Astrocyte (in vitro differentiated cells and primary cell): ENCODE measurements around the gene MSN. TPM values are rescaled to one million over a fixed set of nuclear protein-coding genes. Genes with fewer than 3 reads are reported as not detected.

Experiments used
- DNase-seq: peaks from one replicate; pipeline ENCODE4 v3.0.0-alpha.2; 2010; ENCODE audit warnings: low read depth
- FAIRE-seq: peaks from 2 replicates; lab custom pipeline; 2011; peaks lifted over from hg19 to GRCh38; lab: Jason Lieb, UNC
- H2AFZ ChIP-seq: 2 replicates; pipeline ENCODE4 v1.6.0; 2012; ENCODE audit warnings: low read depth, low read length, inconsistent platforms
- H3K27ac ChIP-seq: 2 replicates; pipeline ENCODE4 v1.5.1; 2011; ENCODE audit warnings: low read depth, low read length, inconsistent platforms
- H3K27me3 ChIP-seq: 2 replicates; pipeline ENCODE4 v1.6.0; 2011; ENCODE audit warnings: low read length, inconsistent platforms; ENCODE audit not compliant: insufficient read depth
- H3K36me3 ChIP-seq: 2 replicates; pipeline ENCODE4 v1.5.1; 2011; ENCODE audit warnings: low read length, inconsistent platforms; ENCODE audit not compliant: insufficient read depth
- H3K4me1 ChIP-seq: 2 replicates; pipeline ENCODE4 v1.5.1; 2011; ENCODE audit warnings: low read length, inconsistent platforms; ENCODE audit not compliant: insufficient read depth
- H3K4me2 ChIP-seq: 2 replicates; pipeline ENCODE4 v1.6.0; 2012; ENCODE audit warnings: low read length, inconsistent platforms
- H3K4me3 ChIP-seq: 2 replicates; pipeline ENCODE4 v1.5.1; 2011; ENCODE audit warnings: low read depth, mild to moderate bottlenecking, low read length, inconsistent platforms; ENCODE audit not compliant: insufficient read depth
- H3K79me2 ChIP-seq: 2 replicates; pipeline ENCODE4 v1.6.0; 2012; ENCODE audit warnings: mild to moderate bottlenecking, low read length, inconsistent platforms; ENCODE audit not compliant: insufficient read depth
- H3K9ac ChIP-seq: 2 replicates; pipeline ENCODE4 v1.6.0; 2012; ENCODE audit warnings: mild to moderate bottlenecking, low read length, inconsistent platforms
- H3K9me3 ChIP-seq: 2 replicates; pipeline ENCODE4 v1.5.1; 2012; ENCODE audit warnings: low read depth, mild to moderate bottlenecking, low read length, inconsistent platforms; ENCODE audit not compliant: insufficient read depth
- H4K20me1 ChIP-seq: 2 replicates; pipeline ENCODE4 v1.6.0; 2012; ENCODE audit warnings: low read length, inconsistent platforms; ENCODE audit not compliant: insufficient read depth
- H3K27ac Mint-ChIP-seq: one replicate; pipeline ENCODE4 v1.8.0; 2021; ENCODE audit warnings: mild to moderate bottlenecking, mixed read lengths; ENCODE audit not compliant: unreplicated experiment
- H3K27me3 Mint-ChIP-seq: one replicate; pipeline ENCODE4 v1.8.0; 2021; ENCODE audit warnings: low read depth, mixed read lengths; ENCODE audit not compliant: unreplicated experiment
- H3K36me3 Mint-ChIP-seq: one replicate; pipeline ENCODE4 v1.8.0; 2021; ENCODE audit warnings: low read depth, mixed read lengths; ENCODE audit not compliant: unreplicated experiment
- H3K4me1 Mint-ChIP-seq: one replicate; pipeline ENCODE4 v1.8.0; 2021; ENCODE audit warnings: low read depth, mixed read lengths; ENCODE audit not compliant: unreplicated experiment
- H3K4me3 Mint-ChIP-seq: one replicate; pipeline ENCODE4 v1.8.0; 2021; ENCODE audit warnings: mild to moderate bottlenecking, moderate library complexity, mixed read lengths; ENCODE audit not compliant: unreplicated experiment
- H3K9me3 Mint-ChIP-seq: one replicate; pipeline ENCODE4 v1.8.0; 2021; ENCODE audit warnings: mild to moderate bottlenecking, mixed read lengths; ENCODE audit not compliant: unreplicated experiment
- EZH2 ChIP-seq: IDR thresholded peaks from 2 replicates; pipeline ENCODE4 v1.6.1; 2012; ENCODE audit warnings: mild to moderate bottlenecking, low read length, inconsistent platforms; ENCODE audit not compliant: insufficient read depth
- total RNA-seq: library from RNA; stranded (reverse); gene quantifications from 2 replicates; pipeline ENCODE4 v1.2.1, GENCODE V29; 2021
- TF ChIP-seq, protein P1 (sequence below): IDR thresholded peaks from 2 replicates; pipeline ENCODE4 v1.5.1; 2011; ENCODE audit warnings: low read depth, mild to moderate bottlenecking, inconsistent platforms, low read length, moderate library complexity; ENCODE audit not compliant: insufficient read depth

MSN gene
- total RNA-seq, 1 donor from 2014 or later = 369 TPM

DNA sequence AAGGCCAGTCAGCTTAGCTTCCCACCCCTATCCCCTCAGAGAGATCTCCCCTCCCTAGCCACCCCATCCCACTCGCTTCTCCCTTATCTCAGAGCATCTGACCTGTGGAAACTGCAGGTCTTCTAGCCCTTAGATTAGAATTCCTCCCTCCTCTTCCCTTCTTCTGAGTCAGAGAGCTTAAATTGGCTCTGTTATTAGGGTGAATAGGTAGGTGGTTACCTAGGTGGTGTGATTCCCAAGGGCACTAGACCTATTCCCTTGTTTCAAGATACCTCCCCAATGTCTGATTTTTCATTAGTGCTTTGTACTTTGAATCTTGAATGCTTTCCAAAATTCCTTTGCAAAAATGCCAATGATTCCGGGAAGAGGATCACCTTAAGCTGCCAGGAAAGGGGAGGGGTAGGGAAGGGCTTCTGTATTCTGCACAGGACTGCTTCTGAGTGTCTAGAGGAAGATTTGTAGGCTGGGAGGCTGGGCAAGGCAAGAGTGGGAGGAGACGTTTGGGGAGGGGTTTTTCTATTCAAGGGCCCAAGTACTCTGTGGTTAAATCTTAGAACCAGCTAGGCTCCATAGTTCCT, 24.5 kb upstream of the MSN start:
- Histone ChIP-seq H2AFZ (no peak overlapping the region), H4K20me1 (no peaks in the 10 kb centered on the region), H3K27ac (no peak overlapping the region), H3K9me3 (no peaks in the 10 kb centered on the region), H3K79me2 (no peaks in the 10 kb centered on the region), H3K9ac (no peak overlapping the region), H3K27me3 (no peaks in the 10 kb centered on the region), H3K4me2 (peak overlapping the region; percentile 18), H3K36me3 (no peaks in the 10 kb centered on the region), H3K4me1 (peaks cover 16% of the 10 kb centered on the region), H3K4me3 (no peak overlapping the region)
- DNase-seq = peak; percentile 43
- Mint-ChIP-seq H3K36me3 (no peaks in the 10 kb centered on the region), H3K27me3 (no peaks in the 10 kb centered on the region), H3K27ac (no peak overlapping the region), H3K9me3 (no peaks in the 10 kb centered on the region), H3K4me1 (peaks cover 7% of the 10 kb centered on the region), H3K4me3 (no peak overlapping the region)
- TF ChIP-seq EZH2 = no peak
- TF ChIP-seq, protein P1, sequence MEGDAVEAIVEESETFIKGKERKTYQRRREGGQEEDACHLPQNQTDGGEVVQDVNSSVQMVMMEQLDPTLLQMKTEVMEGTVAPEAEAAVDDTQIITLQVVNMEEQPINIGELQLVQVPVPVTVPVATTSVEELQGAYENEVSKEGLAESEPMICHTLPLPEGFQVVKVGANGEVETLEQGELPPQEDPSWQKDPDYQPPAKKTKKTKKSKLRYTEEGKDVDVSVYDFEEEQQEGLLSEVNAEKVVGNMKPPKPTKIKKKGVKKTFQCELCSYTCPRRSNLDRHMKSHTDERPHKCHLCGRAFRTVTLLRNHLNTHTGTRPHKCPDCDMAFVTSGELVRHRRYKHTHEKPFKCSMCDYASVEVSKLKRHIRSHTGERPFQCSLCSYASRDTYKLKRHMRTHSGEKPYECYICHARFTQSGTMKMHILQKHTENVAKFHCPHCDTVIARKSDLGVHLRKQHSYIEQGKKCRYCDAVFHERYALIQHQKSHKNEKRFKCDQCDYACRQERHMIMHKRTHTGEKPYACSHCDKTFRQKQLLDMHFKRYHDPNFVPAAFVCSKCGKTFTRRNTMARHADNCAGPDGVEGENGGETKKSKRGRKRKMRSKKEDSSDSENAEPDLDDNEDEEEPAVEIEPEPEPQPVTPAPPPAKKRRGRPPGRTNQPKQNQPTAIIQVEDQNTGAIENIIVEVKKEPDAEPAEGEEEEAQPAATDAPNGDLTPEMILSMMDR = no peak
- FAIRE-seq = no peak

DNA sequence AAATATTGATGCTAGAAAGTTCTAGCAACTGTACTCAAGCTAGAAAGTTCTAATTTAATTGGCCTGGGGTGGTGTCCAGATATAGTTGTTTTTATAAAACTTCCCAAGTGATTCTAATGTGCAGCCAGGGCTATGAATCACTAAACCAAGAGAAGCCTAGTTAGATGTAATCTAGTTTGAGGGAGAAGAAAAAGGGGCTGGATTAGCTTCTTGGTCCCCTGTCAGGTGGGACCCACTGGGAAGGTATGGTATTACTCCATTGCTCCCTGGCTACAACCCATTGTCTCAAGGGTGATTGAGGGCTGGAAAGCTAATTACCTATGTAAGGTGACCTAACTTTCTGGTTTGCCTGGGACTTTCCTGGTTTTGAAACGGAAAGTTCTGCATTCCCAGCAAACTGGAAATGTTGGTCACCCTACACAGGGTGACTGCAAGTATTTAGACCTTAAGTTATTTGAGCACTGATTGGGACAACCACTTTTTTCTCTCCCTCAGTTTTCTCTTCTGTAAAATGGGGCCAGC, 23.9 kb upstream of the MSN start:
- H4K20me1 ChIP-seq = no peaks in the 10 kb centered on the region
- H3K4me1 ChIP-seq = peaks cover 16% of the 10 kb centered on the region
- no peak overlapping the region for H3K9ac ChIP-seq
- no peaks in the 10 kb centered on the region for H3K27me3 Mint-ChIP-seq
- TF ChIP-seq, protein P1 = no peak
- no peak for TF ChIP-seq EZH2
- no peak overlapping the region for H3K4me3 ChIP-seq
- no peaks in the 10 kb centered on the region for H3K79me2 ChIP-seq
- no peaks in the 10 kb centered on the region for H3K27me3 ChIP-seq
- H3K4me3 Mint-ChIP-seq = no peak overlapping the region
- H3K9me3 Mint-ChIP-seq = no peaks in the 10 kb centered on the region
- peak overlapping the region; percentile 18 for H3K4me2 ChIP-seq
- no peak overlapping the region for H2AFZ ChIP-seq
- FAIRE-seq = peak; percentile 94
- H3K36me3 ChIP-seq = no peaks in the 10 kb centered on the region
- H3K27ac ChIP-seq = no peak overlapping the region
- H3K27ac Mint-ChIP-seq = no peak overlapping the region
- H3K9me3 ChIP-seq = no peaks in the 10 kb centered on the region
- peaks cover 7% of the 10 kb centered on the region for H3K4me1 Mint-ChIP-seq
- H3K36me3 Mint-ChIP-seq = no peaks in the 10 kb centered on the region
- peak; percentile 48 for DNase-seq

DNA sequence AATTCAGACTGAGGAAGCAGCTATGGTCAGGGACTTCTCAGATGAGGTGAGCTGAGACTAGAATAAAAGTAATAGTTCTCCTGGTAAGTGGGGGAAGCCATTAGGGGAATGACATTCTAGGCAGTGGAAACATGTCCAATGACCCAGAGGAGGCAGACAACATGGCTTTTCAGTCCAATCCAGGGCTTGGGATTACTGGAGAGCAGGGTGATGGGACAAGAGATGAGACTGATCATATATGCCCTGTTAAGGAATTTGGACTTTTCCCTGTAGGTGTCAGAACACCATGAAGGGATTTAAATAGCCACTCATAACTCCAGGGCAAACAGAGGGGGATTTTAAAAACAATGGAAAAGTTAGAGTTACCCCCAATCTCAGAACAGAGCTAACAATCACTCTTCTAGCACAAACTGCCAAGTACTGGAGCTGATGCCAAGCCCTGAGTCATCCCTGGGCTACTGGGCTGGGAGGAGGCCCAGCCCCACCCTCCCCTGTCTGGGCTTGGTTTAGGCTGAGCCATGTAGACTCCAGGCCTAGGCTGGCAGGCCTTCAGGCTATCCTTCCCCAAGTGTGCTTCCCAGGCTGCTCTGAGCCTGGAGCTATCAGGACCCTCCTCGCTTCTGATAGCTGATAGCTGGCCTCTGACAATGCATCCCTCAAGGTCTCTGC, 22.7 kb upstream of the MSN start:
- Mint-ChIP-seq H3K4me1 (peaks cover 7% of the 10 kb centered on the region), H3K9me3 (no peaks in the 10 kb centered on the region), H3K27me3 (no peaks in the 10 kb centered on the region), H3K27ac (no peak overlapping the region), H3K36me3 (no peaks in the 10 kb centered on the region), H3K4me3 (no peak overlapping the region)
- TF ChIP-seq, protein P1 = no peak
- no peak for TF ChIP-seq EZH2
- H3K9me3 ChIP-seq = no peaks in the 10 kb centered on the region
- H3K27ac ChIP-seq = no peak overlapping the region
- no peaks in the 10 kb centered on the region for H4K20me1 ChIP-seq
- FAIRE-seq (peak; percentile 98), DNase-seq (peak; percentile 81)
- H3K27me3 ChIP-seq = no peaks in the 10 kb centered on the region
- H3K36me3 ChIP-seq = no peaks in the 10 kb centered on the region
- no peak overlapping the region for H3K9ac ChIP-seq
- peak overlapping the region; percentile 52 for H2AFZ ChIP-seq
- no peak overlapping the region for H3K4me3 ChIP-seq
- peak overlapping the region; percentile 33 for H3K4me2 ChIP-seq
- H3K4me1 ChIP-seq = peaks cover 16% of the 10 kb centered on the region
- H3K79me2 ChIP-seq = no peaks in the 10 kb centered on the region
